Panc1 (cell line): ENCODE results near the gene MRPL17. TPM values are rescaled to one million over a fixed set of nuclear protein-coding genes. Genes with fewer than 3 reads are reported as not detected.
A peak's percentile ranks its signal among the peaks of the same experiment; 100 is the strongest.
"Not testable (repeated sequence)": the region's sequence is repeated elsewhere in the genome, so short reads cannot be mapped to it uniquely, and the experiment has no call there.

Experiments
- ATAC-seq: fragments of 200-7000 bp; cut with Tn5 transposase; 2 replicates; pipeline ENCODE4 v1.9.1; 2020; ENCODE audit warnings: mild to moderate bottlenecking, moderate library complexity
- BruUV-seq: library from RNA; stranded (reverse); fragments of 400-500 nt; replicated peaks from 2 replicates; lab custom pipeline; 2021; lab: Mats Ljungman, UMichigan
- CTCF ChIA-PET: fragments of 300-600 bp; sonication (Branson Sonifier 250); formaldehyde crosslinking; loops from one replicate; lab custom pipeline; 2022; ENCODE audit warnings: antibody characterized with exemption; lab: Charles Lee
- POLR2A ChIA-PET: fragments of 300-600 bp; sonication (Branson Sonifier 250); formaldehyde crosslinking; loops from one replicate; lab custom pipeline; 2022; ENCODE audit warnings: antibody characterized with exemption; lab: Charles Lee
- DNase-seq: peaks from one replicate; pipeline ENCODE4 v3.0.0-alpha.2; 2010; ENCODE audit warnings: low read depth, low spot score
- H3K27ac ChIP-seq: 2 replicates; pipeline ENCODE4 v1.5.1; 2011; ENCODE audit warnings: mild to moderate bottlenecking, low read length, inconsistent platforms
- H3K27me3 ChIP-seq: fragments of 200-500 bp; sonication (Bioruptor generic); 2 replicates; pipeline ENCODE4 v1.6.0; 2014; ENCODE audit warnings: low read length, inconsistent platforms; ENCODE audit not compliant: control insufficient read depth, insufficient read depth
- H3K36me3 ChIP-seq: fragments of 200-500 bp; sonication (Bioruptor generic); 2 replicates; pipeline ENCODE4 v1.5.1; 2014; ENCODE audit warnings: inconsistent platforms, mild to moderate bottlenecking, low read length, moderate library complexity; ENCODE audit not compliant: control insufficient read depth, insufficient read depth
- H3K4me1 ChIP-seq: 2 replicates; pipeline ENCODE4 v1.5.1; 2011; ENCODE audit warnings: inconsistent platforms, mild to moderate bottlenecking, low read length, moderate library complexity; ENCODE audit not compliant: control insufficient read depth, insufficient read depth
- H3K4me3 ChIP-seq, 2 experiments: 2 replicates each; pipeline ENCODE4 v1.5.1; 2011 to 2012; ENCODE audit warnings: low read depth in 2 of 2, low read length in 2 of 2, mild to moderate bottlenecking in 2 of 2, inconsistent platforms in 1 of 2, moderate library complexity in 1 of 2
- H3K9me3 ChIP-seq: fragments of 200-500 bp; sonication (Bioruptor generic); 2 replicates; pipeline ENCODE4 v1.5.1; 2014; ENCODE audit warnings: low read depth, mild to moderate bottlenecking, inconsistent platforms, low read length, moderate library complexity; ENCODE audit not compliant: control insufficient read depth, insufficient read depth
- POLR2AphosphoS5 ChIP-seq: IDR thresholded peaks from 2 replicates; pipeline ENCODE4 v1.6.1; 2012; ENCODE audit warnings: mild to moderate bottlenecking, low read depth, low read length, moderate library complexity
- REST ChIP-seq, 2 experiments: IDR thresholded peaks; 2 replicates each; pipeline ENCODE4 v1.6.1; 2011 to 2012; ENCODE audit warnings: low read depth in 2 of 2, control low read depth in 1 of 2, low read length in 1 of 2, mild to moderate bottlenecking in 1 of 2, moderate library complexity in 1 of 2; ENCODE audit not compliant: insufficient read depth in 1 of 2
- SIN3A ChIP-seq: IDR thresholded peaks from 2 replicates; pipeline ENCODE4 v1.6.1; 2012; ENCODE audit warnings: low read depth, mild to moderate bottlenecking, low read length, moderate library complexity, borderline replicate concordance; ENCODE audit not compliant: insufficient read depth
- TCF7L2 ChIP-seq: IDR thresholded peaks from 2 replicates; pipeline ENCODE4 v1.6.1; 2011; ENCODE audit warnings: mild to moderate bottlenecking, low read depth, low read length, inconsistent platforms
- in situ Hi-C: cut with HindIII; loops from 2 replicates; pipeline ENCODE4 v1.10.0; 2016; ENCODE audit warnings: low sequenced_read_pairs, low pct_unique_long_range_greater_than_20kb
- intact Hi-C: fragments of 100-400 bp; cut with micrococcal nuclease; formaldehyde crosslinking; loops from one replicate; pipeline ENCODE4 v1.10.0; 2022; ENCODE audit not compliant: unreplicated experiment
- total RNA-seq: library from RNA; stranded (reverse); gene quantifications from one replicate; pipeline ENCODE4 v1.2.1, GENCODE V29; 2021; ENCODE audit not compliant: unreplicated experiment
- TF ChIP-seq, protein P1 (sequence below): fragments of 450-650 bp; IDR thresholded peaks from 2 replicates; pipeline ENCODE4 v1.5.1; 2017; ENCODE audit warnings: mild to moderate bottlenecking

Gene MRPL17
- total RNA-seq, 1 experiment from 2014 or later: 115 TPM

DNA sequence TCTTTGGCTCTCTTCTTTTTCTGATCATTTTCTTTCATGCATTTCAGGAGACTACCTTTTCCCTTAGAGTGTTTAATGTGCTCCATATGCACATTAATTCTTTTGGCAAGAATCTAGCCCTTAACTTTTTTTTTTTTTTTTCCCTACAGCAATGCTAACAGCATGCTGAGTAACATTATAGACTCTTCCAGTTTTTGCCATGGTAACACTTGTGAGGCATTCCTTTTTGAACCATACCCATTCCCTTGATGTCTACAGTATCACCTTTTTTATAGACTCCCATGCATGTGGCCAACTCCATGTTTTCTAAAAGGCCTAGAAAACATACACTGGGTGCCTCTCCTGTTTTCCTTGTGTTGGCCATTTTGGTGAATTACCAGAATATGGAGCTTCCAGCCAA, 2.9 kb upstream of the MRPL17 start:
- intact Hi-C loops: no loop called here
- H3K27me3 ChIP-seq: peaks cover 3% of the 10 kb centered on the region; the same call in 1 of the 2 replicates
- no peak for ATAC-seq
- ChIA-PET POLR2A (interaction anchor here (0.5 kb wide), 1 partner anchor 107 kb away, joined by 3 read pairs; no protein-coding TSS in a partner anchor), CTCF (interaction anchor here (0.6 to 0.7 kb wide), 2 partner anchors 155 to 393 kb away, joined by 3 to 10 read pairs; no protein-coding TSS in a partner anchor)
- no peaks in the 10 kb centered on the region for H3K9me3 ChIP-seq
- no peak overlapping the region for H3K4me3 ChIP-seq
- no TSS peak for BruUV-seq
- H3K27ac ChIP-seq: no peak overlapping the region
- no peak for TF ChIP-seq POLR2AphosphoS5
- TF ChIP-seq TCF7L2: no peak
- TF ChIP-seq SIN3A: no peak
- TF ChIP-seq, protein P1, sequence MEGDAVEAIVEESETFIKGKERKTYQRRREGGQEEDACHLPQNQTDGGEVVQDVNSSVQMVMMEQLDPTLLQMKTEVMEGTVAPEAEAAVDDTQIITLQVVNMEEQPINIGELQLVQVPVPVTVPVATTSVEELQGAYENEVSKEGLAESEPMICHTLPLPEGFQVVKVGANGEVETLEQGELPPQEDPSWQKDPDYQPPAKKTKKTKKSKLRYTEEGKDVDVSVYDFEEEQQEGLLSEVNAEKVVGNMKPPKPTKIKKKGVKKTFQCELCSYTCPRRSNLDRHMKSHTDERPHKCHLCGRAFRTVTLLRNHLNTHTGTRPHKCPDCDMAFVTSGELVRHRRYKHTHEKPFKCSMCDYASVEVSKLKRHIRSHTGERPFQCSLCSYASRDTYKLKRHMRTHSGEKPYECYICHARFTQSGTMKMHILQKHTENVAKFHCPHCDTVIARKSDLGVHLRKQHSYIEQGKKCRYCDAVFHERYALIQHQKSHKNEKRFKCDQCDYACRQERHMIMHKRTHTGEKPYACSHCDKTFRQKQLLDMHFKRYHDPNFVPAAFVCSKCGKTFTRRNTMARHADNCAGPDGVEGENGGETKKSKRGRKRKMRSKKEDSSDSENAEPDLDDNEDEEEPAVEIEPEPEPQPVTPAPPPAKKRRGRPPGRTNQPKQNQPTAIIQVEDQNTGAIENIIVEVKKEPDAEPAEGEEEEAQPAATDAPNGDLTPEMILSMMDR: no peak
- no peak for TF ChIP-seq REST (IDR thresholded peaks at IDR 0.05; ENCODE audit: insufficient read depth in 1 of 2, low read depth in 2 of 2, low read length in 1 of 2)
- DNase-seq: no peak
- peaks cover 16% of the 10 kb centered on the region for H3K4me1 ChIP-seq
- in situ Hi-C loops: no loop called here
- H3K36me3 ChIP-seq: peaks cover 13% of the 10 kb centered on the region

- BruUV-seq, DNase-seq, in situ Hi-C loops, H3K9me3 ChIP-seq, H3K27me3 ChIP-seq, ATAC-seq: not testable (repeated sequence)
- H3K4me1 ChIP-seq: peaks cover 16% of the 10 kb centered on the region
- H3K27ac ChIP-seq: peak overlapping the region; percentile 96
- ChIA-PET POLR2A (interaction anchor here (1.0 kb wide), 1 partner anchor 17 kb away, joined by 3 read pairs; no protein-coding TSS in a partner anchor), CTCF (interaction anchor here (0.6 to 2.0 kb wide), 4 partner anchors 12 to 305 kb away, joined by 3 to 34 read pairs (median 10); no protein-coding TSS in a partner anchor)
- H3K36me3 ChIP-seq: peaks cover 20% of the 10 kb centered on the region
- intact Hi-C loops: loop anchor here (5.0 kb wide), 2 partner anchors 72 to 152 kb away; partner anchors contain the start of gene TAF10
- peak overlapping the region; percentile 82 to 99; a peak in 3 of 4 replicates for H3K4me3 ChIP-seq
Observed at GRCh38 chr11:6684068-6684467, 928 bp upstream of the MRPL17 start.

- Histone ChIP-seq H3K4me1 (peaks cover 16% of the 10 kb centered on the region), H3K27me3 (peaks cover 3% of the 10 kb centered on the region; the same call in 1 of the 2 replicates), H3K9me3 (no peaks in the 10 kb centered on the region), H3K27ac (peak overlapping the region; percentile 99), H3K36me3 (peaks cover 20% of the 10 kb centered on the region), H3K4me3 (peak overlapping the region; percentile 82 to 99)
- intact Hi-C loops (loop anchor here (5.0 kb wide), 2 partner anchors 70 to 150 kb away; partner anchors contain the start of gene TAF10), in situ Hi-C loops (no loop called here)
- no TSS peak for BruUV-seq
- DNase-seq (no peak), ATAC-seq (0 out of 2 replicates have a peak, but pooled peaks have one; percentile 1)
- no peak for TF ChIP-seq POLR2AphosphoS5
- no peak for TF ChIP-seq REST (IDR thresholded peaks at IDR 0.05; ENCODE audit: insufficient read depth in 1 of 2, low read depth in 2 of 2, low read length in 1 of 2)
- TF ChIP-seq TCF7L2: no peak
- TF ChIP-seq, protein P1: no peak
- TF ChIP-seq SIN3A: no peak
- CTCF ChIA-PET: interaction anchor here (1.1 to 2.0 kb wide), 6 partner anchors 63 to 303 kb away, joined by 3 to 34 read pairs (median 6); partner anchors contain the start of genes TAF10 and TPP1
- POLR2A ChIA-PET: no interaction called here
Observed at GRCh38 chr11:6682591-6682935, 577 bp downstream of the MRPL17 start.
